Measurements from ENCODE around the gene KRTAP5-2. TPM values are rescaled to one million over a fixed set of nuclear protein-coding genes. Genes with fewer than 3 reads are reported as not detected.
"Not testable (repeated sequence)": the region's sequence is repeated elsewhere in the genome, so short reads cannot be mapped to it uniquely, and the experiment has no call there.

The KRTAP5-2 gene
- total RNA-seq, 4 donors from 2014 or later: not detected

DNA sequence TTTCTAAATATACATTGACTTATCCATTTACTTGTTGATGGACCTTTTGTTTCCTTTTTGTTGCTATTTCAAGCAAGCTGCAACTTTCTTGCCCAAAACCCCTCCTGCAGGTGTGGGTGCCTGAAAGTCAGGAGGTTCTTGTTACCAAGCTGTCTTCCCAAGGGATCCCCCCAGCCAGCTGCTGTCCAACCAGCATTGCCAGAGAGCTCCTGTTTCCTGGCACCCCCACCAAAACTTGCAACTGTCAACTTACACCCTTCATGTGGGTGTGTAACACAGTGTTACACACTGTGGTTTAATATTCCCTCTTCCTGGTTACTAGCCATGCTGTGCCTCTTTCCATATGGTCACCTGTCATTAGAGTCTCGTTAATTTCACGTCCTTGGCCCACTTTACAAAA lies 11.4 kb downstream of the KRTAP5-2 start:
- TF ChIP-seq, protein P1, sequence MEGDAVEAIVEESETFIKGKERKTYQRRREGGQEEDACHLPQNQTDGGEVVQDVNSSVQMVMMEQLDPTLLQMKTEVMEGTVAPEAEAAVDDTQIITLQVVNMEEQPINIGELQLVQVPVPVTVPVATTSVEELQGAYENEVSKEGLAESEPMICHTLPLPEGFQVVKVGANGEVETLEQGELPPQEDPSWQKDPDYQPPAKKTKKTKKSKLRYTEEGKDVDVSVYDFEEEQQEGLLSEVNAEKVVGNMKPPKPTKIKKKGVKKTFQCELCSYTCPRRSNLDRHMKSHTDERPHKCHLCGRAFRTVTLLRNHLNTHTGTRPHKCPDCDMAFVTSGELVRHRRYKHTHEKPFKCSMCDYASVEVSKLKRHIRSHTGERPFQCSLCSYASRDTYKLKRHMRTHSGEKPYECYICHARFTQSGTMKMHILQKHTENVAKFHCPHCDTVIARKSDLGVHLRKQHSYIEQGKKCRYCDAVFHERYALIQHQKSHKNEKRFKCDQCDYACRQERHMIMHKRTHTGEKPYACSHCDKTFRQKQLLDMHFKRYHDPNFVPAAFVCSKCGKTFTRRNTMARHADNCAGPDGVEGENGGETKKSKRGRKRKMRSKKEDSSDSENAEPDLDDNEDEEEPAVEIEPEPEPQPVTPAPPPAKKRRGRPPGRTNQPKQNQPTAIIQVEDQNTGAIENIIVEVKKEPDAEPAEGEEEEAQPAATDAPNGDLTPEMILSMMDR (IDR thresholded peaks at IDR 0.05; ENCODE audit: low read depth): no peak

DNA sequence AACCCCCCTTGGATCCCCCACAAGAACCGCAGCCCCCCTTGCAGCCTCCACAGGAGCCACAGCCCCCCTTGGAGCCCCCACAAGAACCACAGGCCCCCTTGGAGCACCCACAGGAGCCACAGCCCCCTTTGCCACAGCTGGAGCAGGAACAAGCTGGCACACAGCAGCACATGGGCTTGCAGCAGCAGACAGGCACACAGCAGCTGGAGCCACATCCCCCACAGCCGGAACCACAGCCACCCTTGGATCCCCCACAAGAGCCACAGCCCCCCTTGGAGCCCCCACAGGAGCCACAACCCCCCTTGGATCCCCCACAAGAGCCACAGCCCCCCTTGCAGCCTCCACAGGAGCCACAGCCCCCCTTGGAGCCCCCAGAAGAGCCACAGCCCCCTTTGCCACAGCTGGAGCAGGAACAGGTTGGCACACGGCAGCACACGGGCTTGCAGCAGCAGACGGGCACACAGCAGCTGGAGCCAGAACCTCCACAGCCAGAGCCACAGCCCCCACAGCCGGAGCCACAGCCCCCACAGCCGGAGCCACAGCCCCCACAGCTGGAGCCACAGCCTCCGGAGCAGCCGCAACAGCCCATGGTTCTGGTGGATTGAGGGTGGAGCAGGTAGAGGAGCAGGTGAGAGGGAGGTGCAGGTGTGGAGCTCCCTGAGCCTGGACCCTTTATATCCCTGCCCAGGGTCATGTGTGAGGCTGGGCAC lies 13.3 kb downstream of the KRTAP5-2 start, which contains the start of gene KRTAP5-1:
TSS of gene KRTAP5-1 (minus strand) at position 623 of the 710 bp plus-strand sequence. CDS start at position 589, 34 bp downstream.
- TF ChIP-seq, protein P1 (IDR thresholded peaks at IDR 0.05; ENCODE audit: low read depth): not testable (repeated sequence)

DNA sequence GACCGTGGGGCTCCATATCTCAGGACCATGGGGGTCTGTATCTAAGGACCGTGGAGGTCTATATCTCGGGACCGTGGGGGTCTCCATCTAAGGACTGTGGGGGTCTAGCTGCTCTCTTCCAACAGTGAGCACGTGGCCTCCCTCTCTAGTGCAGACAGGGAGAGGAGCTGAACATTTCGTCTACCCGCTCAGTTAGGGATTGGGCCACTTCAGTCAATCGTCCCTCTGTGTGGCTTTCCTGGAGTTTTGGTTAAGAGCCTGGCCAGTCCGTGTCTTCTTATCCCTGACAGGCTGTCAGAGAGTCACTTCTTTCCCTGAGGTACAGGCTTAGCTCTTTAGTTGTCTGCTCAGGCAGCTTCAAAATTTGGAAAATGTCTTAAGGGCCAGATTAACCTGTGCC lies 16.1 kb downstream of the KRTAP5-2 start:
- TF ChIP-seq, protein P1 (IDR thresholded peaks at IDR 0.05; ENCODE audit: low read depth): no peak

DNA sequence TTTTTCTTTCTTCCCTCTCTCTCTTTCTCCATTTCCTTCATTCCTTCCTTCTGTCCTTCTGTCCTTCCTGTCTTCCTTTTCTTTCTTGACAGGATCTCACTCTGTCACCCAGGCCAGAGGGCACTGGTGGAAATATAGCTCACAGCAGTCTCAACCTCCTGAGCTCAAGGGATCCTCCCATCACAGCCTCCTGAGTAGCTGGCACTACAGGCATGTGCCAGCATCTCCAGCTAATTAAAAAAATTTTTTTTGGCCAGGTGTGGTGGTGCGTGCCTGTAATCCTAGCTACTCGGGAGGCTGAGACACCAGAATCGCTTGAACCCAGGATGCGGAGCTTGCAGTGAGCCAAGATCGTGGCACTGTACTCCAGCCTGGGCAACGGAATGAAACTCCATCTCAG lies 21.3 kb downstream of the KRTAP5-2 start:
- TF ChIP-seq, protein P1 (IDR thresholded peaks at IDR 0.05; ENCODE audit: low read depth): no peak

DNA sequence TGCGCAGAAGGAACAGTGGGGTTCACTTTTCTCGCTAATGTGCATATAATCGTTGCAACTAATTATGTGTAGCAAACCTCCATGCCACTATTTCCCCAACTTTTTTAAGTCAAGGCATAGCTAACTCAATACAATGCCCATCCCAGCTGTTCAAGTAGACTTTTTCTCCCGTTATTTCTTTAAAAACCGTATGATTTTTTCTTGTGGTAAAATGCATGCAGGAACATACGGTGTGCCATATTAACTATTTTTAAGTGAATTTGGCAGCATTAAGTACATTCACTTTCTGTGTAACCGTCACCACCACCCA lies 23.2 kb downstream of the KRTAP5-2 start:
- TF ChIP-seq, protein P1 (IDR thresholded peaks at IDR 0.05; ENCODE audit: low read depth): no peak

DNA sequence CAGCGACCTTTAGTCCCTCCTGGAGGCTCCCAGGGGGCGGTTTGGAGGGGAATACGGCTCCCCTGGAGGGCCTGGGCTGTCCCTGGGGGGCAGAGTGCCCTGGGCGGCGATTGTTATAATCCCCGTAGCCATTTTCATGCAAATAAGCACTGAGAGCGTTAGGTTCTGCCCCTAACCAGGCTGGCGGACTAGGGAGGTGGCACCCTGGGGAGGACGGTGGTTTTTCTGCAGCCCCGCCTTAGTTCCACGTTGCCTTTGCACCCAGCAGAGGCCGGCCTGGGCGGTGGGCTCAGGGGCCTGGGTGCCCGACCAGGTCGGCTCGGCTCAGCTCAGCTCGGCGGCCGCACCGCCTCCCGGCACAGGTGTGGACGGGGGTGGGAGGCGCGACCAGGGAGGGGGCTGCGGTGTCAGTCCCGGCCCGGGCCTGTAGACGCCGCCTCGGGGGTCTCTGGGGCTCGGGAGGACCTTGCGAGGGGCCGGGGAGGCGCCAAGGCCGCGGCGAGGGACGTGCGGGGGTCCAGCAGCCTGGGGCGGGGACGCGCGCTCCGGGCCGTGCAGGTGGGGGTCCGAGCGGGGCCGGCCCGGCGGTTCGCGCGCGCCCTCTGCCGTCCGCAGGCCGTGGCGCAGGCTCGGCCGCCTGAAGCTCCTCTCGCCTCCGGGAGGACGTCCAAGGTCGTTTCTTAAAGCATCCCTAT lies 23.7 kb downstream of the KRTAP5-2 start:
- TF ChIP-seq, protein P1 (IDR thresholded peaks at IDR 0.05; ENCODE audit: low read depth): no peak

DNA sequence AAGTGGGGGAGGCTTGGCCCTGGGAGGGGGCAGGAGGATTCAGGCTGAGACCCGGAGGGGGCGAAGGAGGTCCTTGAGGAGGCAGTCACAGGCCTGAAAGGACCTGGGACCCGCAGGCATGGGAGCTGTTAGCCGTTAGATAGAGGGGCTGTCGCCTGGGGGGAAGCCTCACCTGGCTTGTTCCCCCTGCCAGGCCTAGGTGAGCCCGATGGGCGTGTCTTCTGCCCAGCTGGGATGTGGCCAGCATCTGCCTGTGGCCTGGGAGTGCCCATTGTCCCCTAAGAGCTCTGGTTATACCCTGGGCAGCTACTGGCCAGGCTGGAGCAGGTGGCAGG lies 24.2 kb downstream of the KRTAP5-2 start:
- TF ChIP-seq, protein P1 (IDR thresholded peaks at IDR 0.05; ENCODE audit: low read depth): no peak
